DND-41 (cell line): ENCODE data around the gene CTSH.

ENCODE experiments used
- EZH2 ChIP-seq: IDR thresholded peaks from 3 replicates; pipeline ENCODE4 v1.6.1; 2012; ENCODE audit warnings: borderline replicate concordance, low read depth, mild to moderate bottlenecking, moderate library complexity, low read length, inconsistent platforms; ENCODE audit not compliant: severe bottlenecking
- TF ChIP-seq, protein P1 (sequence below): IDR thresholded peaks from 2 replicates; pipeline ENCODE4 v1.5.1; 2012; ENCODE audit warnings: borderline replicate concordance, low read length, moderate library complexity, mild to moderate bottlenecking; ENCODE audit not compliant: poor library complexity, severe bottlenecking; ENCODE audit errors: extremely low read depth

DNA sequence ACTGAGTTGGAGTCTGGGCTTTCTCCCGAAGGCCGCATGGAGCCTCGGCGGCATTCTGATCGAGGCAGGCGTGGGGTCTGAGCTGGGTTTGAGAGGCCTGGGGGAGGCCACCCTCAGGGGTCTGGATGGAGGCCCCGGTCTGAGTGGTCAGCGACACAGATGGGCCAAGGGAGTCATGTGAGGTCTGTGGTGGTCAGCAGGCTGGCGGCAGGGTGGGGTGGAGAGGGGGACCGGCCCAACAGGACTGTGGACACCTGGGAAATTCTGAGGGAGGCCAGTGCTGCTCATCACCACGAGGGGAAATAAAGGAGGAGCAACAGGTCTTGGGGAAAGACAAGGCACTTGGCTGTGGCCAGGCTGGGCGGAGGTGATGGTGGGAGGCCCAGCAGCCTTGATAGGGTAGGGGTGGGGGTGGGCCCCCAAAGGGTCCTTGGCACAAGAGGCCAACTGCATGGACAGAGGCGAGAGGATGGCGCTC, 16.2 kb downstream of the CTSH start:
- TF ChIP-seq, protein P1, sequence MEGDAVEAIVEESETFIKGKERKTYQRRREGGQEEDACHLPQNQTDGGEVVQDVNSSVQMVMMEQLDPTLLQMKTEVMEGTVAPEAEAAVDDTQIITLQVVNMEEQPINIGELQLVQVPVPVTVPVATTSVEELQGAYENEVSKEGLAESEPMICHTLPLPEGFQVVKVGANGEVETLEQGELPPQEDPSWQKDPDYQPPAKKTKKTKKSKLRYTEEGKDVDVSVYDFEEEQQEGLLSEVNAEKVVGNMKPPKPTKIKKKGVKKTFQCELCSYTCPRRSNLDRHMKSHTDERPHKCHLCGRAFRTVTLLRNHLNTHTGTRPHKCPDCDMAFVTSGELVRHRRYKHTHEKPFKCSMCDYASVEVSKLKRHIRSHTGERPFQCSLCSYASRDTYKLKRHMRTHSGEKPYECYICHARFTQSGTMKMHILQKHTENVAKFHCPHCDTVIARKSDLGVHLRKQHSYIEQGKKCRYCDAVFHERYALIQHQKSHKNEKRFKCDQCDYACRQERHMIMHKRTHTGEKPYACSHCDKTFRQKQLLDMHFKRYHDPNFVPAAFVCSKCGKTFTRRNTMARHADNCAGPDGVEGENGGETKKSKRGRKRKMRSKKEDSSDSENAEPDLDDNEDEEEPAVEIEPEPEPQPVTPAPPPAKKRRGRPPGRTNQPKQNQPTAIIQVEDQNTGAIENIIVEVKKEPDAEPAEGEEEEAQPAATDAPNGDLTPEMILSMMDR = no peak
- no peak for TF ChIP-seq EZH2
